ENCODE results near the gene IFT81.
"Not testable (repeated sequence)": the region's sequence is repeated elsewhere in the genome, so short reads cannot be mapped to it uniquely, and the experiment has no call there.

IFT81 gene

DNA sequence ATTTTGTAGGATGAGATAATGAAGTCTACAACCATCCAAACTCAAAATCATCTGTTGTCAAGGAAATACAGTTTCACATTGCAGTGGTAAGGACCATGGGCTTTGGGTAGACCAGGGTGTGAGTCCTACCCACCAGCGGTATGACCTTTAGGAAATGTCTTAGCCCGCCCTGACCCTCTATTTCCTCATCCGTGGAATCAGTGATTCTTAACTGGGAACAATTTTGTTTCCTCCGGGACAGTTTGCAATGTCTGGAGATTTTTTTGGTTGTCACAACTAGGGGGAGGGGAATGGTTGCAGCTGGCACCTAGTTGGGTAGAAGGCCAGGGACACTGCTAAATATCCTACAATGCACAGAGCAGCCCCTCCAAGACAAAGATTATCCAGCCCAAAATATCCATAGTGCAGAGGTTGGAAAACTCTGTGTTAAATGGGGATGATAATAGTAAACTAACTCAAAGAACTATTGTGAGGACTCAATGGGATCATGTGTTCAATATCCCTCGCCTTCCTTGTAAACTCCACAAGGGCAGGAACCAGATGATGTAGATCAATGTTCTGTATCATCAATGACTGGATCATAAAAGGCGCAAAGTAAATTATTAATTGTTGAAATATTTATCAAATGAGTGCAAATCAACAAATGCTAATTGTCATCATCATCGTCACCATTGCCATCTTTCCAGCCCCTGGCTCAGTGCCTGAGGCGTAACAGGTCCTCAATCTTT, 15.7 kb upstream of the IFT81 start:
- no peak for DNase-seq (ENCODE audit: low read depth in 2 of 2, low spot score in 1 of 2)

DNA sequence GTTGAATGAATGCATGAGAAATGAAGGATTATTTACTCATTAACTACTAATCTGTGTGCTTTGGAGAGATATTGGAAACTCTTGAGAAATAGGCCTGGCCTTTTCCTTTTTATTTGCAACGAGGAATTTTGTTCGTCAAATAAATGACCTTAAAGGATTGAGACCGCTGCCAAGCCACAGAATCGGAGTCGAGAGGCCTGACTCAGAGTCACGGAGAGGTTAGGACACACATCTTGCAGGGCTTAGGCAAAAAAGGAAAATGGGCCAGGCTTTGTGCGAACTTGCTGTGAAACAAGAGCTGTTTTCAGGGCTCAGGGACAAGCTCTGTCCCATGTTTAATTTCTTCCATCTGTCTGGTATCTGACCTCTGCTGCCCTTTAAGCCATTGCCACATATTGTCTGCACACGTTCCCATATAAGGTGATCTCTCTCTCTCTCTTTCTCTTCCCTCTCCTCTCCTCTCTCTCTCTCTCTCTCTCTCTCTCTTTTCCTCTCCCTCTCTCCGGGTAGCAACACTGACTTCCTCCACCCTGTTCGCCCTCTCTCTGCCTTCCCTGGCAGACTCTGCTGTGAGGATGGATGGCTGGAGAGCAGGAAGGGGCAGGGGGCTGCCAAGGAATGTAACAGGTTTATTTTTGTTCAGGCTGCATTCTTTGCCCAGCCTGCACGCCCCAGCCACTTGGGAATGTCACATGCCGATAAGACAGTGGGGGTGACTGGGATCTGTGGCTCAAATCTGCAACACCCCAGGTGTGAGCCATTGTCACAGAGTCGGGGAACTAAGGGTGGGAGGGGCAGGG, 14.9 kb upstream of the IFT81 start:
- DNase-seq (ENCODE audit: low read depth in 2 of 2, low spot score in 1 of 2): no peak

DNA sequence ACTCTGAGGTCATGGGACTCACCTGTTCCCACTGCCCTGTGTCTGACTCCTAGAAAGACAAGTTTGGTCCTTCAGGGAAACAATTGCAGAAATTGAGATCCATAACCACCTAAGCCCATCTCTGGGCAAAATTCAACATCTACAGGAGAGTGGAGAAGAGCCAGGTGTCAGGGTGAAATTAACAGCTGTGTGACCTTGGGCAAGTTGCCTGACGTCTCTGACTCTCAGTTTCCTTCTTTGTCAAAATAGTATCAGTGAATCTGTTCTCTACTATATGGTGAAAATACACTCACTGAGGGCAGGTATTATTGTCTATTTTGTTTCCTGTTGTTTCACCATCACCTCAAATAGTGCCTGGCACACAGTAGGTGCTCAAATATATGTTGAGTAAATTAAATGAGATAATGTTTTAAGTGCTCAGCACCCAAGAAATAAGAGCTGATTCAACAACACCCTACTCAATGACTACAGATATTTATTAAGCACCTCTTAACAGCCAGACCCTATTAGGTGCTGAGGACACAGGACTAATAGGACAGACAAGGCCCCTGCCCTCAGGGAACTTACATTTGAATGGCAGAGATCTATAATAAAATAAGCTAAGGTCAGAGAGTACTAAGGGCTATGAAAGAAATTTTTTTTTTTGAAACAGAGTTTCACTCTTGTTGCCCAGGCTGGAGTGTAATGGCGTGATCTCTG, 14.2 kb upstream of the IFT81 start:
- DNase-seq (ENCODE audit: low read depth in 2 of 2, low spot score in 1 of 2): no peak

DNA sequence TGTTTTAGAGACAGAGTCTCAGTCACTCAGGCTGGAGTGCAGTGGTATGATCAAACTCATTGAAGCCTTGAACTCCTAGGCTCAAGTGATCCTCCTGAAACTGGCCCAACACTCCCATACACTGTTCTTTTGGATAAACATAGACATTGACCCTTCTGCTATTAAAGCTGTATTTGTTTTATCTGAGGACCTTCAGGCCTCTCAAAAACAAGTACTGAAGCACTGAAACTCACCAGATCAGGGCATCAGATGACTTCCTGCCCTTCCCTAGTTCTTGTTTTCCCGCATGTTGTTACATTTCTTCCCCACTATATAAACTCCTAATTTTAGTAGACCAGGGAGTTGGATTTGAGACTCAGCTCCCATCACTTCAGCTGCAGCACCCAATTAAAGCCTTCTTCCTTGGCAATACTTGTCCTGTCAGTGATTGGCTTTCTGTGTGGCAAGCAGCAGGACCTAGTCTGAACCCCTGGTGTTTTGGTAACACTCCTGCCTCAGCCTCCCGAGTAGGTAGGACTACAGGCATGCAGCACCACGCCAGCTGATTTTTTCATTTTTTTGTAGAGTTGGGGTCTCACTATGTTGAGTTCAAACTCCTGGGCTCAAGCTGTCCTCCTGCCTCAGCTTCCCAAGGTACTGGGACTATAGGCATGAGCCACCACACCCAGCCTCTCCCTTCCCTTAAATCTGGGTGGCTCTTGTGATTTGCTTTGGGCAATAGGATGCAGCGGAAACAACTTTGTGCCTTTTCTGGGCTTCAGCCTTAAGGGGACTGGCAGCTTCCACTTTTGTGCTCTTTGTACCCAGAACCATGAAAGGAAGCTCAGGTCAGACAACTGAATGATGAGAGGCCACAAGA, 12.5 kb upstream of the IFT81 start:
- DNase-seq (ENCODE audit: low read depth in 2 of 2, low spot score in 1 of 2): no peak

DNA sequence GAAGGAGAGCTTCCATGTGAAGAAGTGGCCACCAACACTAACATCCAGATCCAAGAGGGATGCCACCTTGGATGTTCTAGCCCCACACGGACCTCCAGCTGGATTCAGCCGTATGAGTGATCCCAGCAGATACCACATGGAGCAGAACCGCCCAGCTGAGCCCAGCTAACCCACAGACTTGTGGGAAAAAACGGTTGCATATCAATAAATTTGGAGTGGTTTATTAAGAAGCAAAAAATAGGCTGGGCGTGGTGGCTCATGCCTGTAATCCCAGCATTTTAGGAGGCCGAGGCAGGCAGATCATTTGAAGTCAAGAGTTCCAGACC, 11.9 kb upstream of the IFT81 start:
- DNase-seq (ENCODE audit: low read depth in 2 of 2, low spot score in 1 of 2): no peak

DNA sequence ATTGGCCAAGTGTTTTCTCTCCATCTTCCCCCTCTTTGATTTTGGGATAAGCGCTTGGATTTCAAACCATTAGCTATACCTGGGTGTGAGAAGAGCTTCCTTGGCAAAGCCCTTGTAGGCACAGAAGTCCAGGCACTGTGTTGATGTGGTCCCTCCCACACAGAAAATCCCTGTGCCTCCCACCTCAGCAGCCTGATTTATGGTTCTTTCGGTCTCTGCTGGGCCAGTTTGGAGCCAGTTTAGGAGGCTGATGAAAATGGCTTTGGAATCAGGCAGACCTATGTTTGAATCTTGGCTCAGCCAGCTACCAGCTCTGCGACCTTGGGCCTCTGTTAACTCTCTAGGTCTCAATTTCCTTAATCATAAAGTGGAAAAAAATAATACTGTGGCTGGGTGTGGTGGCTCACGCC, 9.6 kb upstream of the IFT81 start:
- DNase-seq (ENCODE audit: low read depth in 2 of 2, low spot score in 1 of 2): no peak

DNA sequence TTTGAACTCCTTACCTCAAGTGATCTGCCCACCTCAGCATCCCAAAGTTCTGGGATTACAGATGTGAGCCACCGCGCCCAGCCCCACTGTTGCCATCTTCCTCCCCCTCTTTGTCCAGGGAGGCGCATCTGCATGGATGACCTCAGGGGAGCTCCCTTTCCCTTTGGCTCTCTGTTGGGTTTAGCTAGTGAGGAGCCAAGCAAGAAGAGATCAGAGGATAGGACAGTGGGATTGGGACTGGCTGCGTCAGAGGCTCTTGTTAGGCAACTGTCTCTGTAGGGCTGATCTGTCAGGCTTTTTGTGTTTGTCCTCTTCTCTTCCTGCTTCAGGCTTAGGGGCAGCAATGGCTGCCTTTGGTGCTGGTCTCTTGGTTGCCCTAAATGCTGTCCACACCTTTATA, 8.5 kb upstream of the IFT81 start:
- no peak for DNase-seq (ENCODE audit: low read depth in 2 of 2, low spot score in 1 of 2)

DNA sequence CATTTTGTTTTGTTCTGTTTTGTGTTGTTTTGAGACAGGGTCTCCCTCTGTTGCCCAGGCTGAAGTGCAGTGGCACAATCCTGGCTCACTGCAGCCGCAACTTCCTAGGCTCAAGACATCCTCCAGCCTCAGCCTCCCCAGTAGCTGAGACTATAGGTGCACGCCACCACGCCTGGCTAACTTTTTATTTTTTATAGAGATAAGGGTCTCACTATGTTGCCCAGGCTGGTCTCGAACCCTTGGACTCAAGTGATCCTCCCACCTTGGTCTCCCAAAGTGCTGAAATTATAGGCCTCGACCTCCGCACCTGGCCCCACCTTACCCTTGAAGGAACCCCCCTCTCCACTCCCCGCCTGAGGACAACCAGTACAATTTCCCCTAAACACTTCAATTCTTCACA, 7.5 kb upstream of the IFT81 start:
- no peak for DNase-seq (ENCODE audit: low read depth in 2 of 2, low spot score in 1 of 2)

DNA sequence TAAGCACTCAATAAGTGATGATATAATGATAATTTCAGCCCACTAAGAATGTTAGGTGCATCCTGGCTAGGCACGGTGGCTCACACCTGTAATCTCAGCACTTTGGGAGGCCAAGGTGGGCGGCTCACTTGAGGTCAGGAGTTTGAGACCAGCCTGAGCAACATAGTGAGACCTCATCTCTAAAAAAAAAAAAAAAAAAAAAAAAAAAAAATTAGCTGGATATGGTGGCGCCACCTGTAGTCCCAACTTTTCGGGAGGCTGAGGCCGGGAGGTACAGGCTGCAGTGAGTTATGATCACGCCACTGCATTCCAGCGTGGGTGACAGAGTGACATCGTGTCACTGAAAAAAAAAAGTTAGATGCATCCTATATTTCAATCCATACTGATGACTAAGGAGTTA, 6.9 kb upstream of the IFT81 start:
- not testable (repeated sequence) for DNase-seq (ENCODE audit: low read depth in 2 of 2, low spot score in 1 of 2)

DNA sequence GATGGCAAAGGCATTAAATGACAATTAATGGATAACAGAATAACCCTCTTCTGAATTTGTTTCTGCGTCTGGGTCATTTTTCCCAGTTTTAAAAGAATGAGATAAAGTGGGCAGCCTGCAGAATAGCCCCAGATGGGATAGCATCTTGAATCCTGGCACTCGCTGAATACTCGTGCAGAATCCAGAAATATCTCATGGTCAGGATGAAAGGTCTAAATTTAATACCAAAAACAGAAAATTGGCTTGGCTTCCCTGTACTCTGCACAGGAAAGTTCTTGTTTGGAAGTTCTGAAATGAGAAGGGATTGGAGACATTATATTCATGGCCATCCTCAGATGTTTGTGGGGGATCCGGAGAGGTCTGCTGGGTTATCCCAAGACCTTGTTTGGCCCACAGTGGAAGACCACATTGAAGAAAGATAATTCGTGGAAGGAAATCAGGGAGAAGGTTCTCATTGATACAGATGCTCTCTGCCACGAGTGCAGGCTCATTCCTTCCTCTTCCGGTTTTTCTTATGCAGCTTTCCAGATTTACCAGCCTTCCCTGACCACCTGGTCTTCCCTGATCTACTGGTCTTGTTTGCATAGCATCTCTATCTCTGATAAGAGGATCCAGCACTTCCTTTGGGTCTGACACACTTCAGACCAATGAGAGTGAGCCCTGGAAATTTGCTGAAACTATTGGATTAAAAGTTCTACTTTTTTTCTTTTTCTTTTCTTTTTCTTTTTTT, 6.0 kb upstream of the IFT81 start:
- no peak for DNase-seq (ENCODE audit: low read depth in 2 of 2, low spot score in 1 of 2)

DNA sequence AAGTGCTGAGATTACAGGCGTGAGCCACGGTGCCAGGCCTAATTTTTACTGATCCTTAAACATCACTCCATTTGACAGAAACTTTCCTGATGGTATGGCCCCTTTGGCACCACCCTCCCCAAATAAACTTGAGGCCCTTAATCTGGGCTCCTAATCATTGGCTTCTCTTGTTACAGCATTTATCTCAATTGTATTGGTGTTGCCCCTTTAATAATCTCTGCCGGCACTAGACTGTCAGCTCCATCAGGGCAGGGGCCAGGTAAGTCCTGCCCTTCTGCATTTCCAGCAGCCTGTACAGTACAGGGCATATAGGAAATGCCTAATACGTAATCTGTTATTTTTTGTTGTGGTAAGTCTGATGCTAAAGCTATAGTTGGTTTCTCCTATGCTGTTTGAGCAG, 1.2 kb upstream of the IFT81 start:
- no peak for DNase-seq (ENCODE audit: low read depth in 2 of 2, low spot score in 1 of 2)

DNA sequence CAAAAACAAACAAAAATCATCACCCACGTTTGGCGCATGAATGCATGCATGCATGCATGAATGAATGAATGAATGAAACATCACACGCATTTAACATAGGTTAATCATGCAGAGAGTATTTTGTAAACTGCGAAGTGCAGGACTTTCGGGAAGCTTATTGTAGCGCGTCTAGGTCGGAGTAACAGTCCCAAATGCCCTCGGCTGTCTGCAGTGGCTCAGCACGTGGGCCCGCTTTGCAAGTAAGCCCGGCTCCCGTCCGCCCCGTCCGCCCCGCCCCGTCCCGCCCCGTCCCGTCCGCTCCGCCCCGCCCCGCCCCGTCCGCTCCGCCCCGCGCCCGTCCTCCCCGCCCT, 263 bp upstream of the IFT81 start:
- no peak for DNase-seq (ENCODE audit: low read depth in 2 of 2, low spot score in 1 of 2)

DNA sequence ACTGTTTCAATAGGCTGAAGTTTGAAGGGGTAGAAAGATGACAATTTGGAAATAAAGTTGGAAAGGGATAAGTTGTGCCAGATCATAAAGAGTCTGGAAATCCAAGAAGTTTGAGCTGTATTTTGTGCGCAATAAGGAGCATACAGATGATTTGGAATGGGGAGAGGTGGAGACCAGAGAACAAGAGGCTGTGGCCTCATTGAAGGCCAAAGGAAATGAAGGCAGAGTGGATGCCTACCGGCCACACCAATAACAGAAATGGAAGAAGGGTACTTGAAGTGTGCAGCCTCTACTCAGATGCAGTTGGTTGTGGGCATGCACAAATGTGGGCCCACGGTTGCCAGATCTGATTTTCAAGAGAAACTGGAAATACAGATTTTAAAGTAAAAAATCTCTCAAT, 2.4 kb downstream of the IFT81 start:
- DNase-seq (ENCODE audit: low read depth in 2 of 2, low spot score in 1 of 2): no peak

DNA sequence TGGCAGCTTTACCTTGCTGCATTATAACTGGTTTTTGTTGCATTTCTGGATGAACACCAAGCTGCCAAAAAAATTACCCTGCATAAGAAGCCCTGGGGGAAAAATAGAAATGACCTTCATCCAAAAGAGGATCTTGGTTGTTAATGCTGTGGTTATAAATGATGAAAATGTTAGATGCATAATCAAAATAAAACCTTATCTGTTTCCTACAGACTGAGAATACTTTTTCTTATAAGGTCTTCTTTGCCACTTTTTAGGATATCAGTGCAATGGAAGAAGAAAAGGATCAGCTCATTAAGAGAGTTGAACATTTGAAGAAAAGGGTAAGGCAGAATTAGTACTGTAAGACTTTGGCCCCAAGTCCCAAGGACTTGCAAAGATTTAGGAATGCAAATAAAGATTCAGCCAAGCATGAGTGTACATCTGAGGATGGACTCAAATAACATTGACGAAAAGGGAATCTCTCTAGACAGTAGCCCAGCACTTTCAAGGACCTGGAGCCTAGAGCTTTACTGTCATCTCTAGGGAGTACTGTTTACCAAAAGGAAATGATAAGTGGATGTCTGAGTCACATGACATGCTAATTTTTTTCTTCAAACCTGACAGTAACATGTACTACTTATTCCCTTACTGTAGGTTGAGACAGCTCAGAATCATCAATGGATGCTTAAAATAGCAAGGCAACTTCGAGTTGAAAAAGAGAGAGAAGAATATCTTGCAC, 10.7 kb downstream of the IFT81 start:
- DNase-seq (ENCODE audit: low read depth in 2 of 2, low spot score in 1 of 2): no peak

DNA sequence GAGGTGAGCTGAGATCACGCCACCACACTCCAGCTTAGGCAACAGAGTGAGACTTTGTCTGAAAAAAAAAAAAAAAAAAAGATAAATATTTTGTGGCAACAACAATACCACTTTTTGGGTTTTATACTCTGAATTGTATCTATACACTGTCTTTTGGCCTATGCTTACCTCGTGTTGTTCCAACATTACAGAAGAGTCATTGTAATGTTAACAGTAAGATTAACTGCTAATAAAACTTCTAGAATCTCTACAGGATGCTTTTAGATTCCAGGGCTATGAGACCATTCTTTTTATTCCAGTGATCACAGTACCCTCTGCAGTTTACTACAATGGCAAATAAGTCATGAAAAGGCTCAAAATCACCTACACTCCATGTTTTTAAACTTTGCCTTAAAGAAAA, 11.6 kb downstream of the IFT81 start:
- DNase-seq (ENCODE audit: low read depth in 2 of 2, low spot score in 1 of 2): no peak

DNA sequence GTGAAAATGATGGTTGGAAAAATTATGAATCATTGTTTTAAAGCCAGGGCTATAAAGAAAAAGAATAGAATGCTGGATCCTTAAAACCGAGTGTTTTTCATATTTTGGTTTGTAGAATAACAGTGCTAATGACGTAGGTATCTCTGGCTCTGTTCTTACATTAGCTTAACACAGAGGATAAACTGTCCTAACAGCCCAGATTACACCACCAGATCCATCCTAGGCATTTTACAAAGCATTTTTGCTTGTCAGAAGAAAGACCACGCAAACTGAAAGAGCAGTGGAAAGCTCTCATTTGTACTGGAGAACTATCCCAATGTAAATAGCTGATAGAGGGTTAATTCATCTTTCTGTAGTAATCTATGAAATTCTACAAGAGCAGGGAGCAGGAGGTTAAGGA, 13.6 kb downstream of the IFT81 start:
- DNase-seq (ENCODE audit: low read depth in 2 of 2, low spot score in 1 of 2): no peak

DNA sequence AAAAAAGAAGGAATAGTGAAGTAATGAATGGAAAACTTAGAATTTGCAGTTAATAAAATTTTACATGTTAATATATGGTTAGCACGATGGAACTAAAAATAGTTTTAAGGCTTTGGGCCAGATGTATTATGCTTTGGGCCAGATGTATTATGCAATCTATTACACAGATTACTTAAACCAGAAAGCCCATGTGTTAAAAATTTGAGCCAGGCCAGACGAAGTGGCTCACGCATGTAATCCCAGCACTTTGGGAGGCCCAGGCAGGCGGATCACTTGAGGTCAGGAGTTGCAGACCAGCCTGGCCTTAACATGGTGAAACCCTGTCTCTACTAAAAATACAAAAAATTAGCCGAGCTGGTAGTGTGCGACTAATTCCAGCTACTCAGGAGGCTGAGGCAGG, 17.2 kb downstream of the IFT81 start:
- DNase-seq (ENCODE audit: low read depth in 2 of 2, low spot score in 1 of 2): no peak

DNA sequence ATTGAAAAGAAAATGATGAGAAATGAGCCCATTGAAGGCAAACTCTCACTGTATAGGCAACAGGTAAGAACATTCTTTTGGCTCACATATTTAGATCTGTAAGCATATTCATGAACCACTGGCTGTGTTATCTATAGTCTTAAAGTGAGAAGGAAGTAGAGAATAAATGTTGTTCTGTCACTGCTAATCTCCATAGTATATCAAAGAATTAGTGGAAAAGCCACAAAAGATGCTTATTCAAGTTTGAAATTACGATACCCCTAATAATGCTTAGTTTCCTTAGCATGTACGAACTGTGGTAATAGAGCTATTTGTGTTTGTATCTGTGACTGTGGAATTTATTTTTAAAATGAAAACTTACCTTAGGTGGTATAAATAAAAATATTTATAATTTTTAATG, 22.8 kb downstream of the IFT81 start:
- DNase-seq (ENCODE audit: low read depth in 2 of 2, low spot score in 1 of 2): no peak

DNA sequence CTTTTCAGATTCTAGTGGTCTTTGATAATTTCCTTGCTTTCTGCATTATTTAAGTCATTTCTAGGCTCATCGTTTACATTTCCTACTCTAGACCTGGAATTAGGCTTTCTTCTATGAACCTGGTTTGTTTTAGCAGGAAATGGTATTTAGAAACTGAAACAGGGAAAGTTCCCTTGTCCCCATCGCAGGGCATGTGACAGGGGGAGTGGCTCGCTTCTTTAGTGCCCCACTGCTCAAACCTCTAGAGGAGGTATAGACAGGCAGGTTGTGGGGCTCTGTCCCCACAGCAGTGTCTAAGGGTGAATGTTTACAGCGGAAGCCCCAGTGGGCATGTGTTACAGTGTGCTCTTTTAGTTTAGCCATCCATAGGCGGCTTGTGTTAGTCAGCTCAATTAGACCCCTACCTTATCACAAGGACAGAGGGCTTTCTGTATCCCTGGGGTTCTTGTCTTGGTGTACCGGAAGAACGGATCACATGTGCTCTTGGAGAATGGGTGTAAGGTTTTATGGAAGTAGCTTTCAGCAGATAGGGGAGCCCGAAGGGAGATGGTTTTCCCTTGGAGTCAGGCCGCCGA, 25.0 kb downstream of the IFT81 start:
- no peak for DNase-seq (ENCODE audit: low read depth in 2 of 2, low spot score in 1 of 2)

DNA sequence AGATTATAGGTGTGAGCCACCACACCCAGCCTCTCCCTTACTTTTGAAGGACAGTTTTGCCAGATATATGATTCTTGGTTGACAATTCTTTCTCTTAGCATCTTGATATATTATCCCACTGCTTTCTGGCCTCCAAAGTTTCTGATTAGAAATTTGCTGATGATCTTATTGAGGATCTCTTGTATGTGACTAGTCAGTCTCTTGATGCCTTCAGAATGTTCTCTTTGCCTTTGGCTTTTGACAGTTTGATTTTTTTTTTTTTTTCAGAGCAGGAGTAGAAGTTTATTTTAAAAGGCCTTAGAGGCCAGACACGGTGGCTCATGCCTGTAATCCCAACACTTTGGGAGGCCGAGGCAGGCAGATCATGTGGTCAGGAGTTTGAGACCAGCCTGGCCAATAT, 32.6 kb downstream of the IFT81 start:
- DNase-seq (ENCODE audit: low read depth in 2 of 2, low spot score in 1 of 2): no peak

All from stimulated activated CD8-positive, alpha-beta memory T cell treated with anti-CD3 and anti-CD28 coated beads, Interleukin-4, amount 100 ng/mL, for 1 hour (primary cell).